ENCODE results near the gene GRIK2.

GRCh38 chr6:101851911-101852310, 458.4 kb downstream of the GRIK2 start:
- no peak for TF ChIP-seq CTCF (IDR thresholded peaks at IDR 0.05)
- TF ChIP-seq POLR2A (IDR thresholded peaks at IDR 0.05), result no peak
- no peak for TF ChIP-seq EP300 (IDR thresholded peaks at IDR 0.05)

Measured in tibial nerve (tissue), 4 donors.